Prostate gland (tissue), 2 donors: Measurements from ENCODE around the gene SMOC1. TPM values are rescaled to one million over a fixed set of nuclear protein-coding genes. Genes with fewer than 3 reads are reported as not detected.

Experiments used
- DNase-seq: peaks from one replicate; pipeline ENCODE4 v3.0.0-alpha.2; 2019; ENCODE audit warnings: low spot score
- H3K27ac ChIP-seq, 2 donors: fragments of 200-600 bp; sonication (generic); 2 replicates each; pipeline ENCODE4 v1.5.1; 2017 to 2019
- H3K27me3 ChIP-seq: fragments of 200-600 bp; sonication (generic); replicated peaks from 2 replicates; pipeline ENCODE4 v1.5.1; 2019; ENCODE audit not compliant: insufficient read depth
- H3K36me3 ChIP-seq, 2 donors: fragments of 200-600 bp; sonication (generic); 1 replicate in 1 of 2; 2 replicates in 1 of 2; pipeline versions ENCODE4 v1.5.1 to v1.8.1; 2017 to 2019
- H3K4me1 ChIP-seq: fragments of 200-600 bp; sonication (generic); replicated peaks from 2 replicates; pipeline ENCODE4 v1.5.1; 2019
- H3K4me3 ChIP-seq, 2 donors: fragments of 200-600 bp; sonication (generic); 2 replicates each; pipeline ENCODE4 v1.5.1; 2017 to 2019
- H3K9me3 ChIP-seq: fragments of 200-600 bp; sonication (generic); 2 replicates; pipeline ENCODE4 v1.5.1; 2017
- POLR2A ChIP-seq: fragments of 450-650 bp; IDR thresholded peaks from one replicate; pipeline ENCODE4 v1.6.1; 2016; ENCODE audit warnings: antibody characterized with exemption, mild to moderate bottlenecking
- POLR2AphosphoS5 ChIP-seq: sonication (generic); formaldehyde crosslinking; IDR thresholded peaks from one replicate; pipeline ENCODE4 v1.6.1; 2017; ENCODE audit warnings: antibody characterized with exemption
- WGBS: methylation state at CpG from one replicate; pipeline ENCODE4 v1.1.5; 2018; 5-methylcytosine and 5-hydroxymethylcytosine counted together
- intact Hi-C: fragments of 100-400 bp; cut with DNase I; formaldehyde crosslinking; loops from one replicate; pipeline ENCODE4 v1.14.2; 2022
- total RNA-seq, 2 donors: library from RNA; depleted of rRNA; stranded (reverse); fragments of >200 nt; gene quantifications; one replicate each; pipeline ENCODE4 v1.1.0, GENCODE V29; 2016
- TF ChIP-seq, protein P1 (sequence below), 4 experiments: fragments of 200-600 bp in 2 of 4; fragments of 450-650 bp in 2 of 4; sonication (generic) in 2 of 4; IDR thresholded peaks; 1 replicate in 3 of 4; 2 replicates in 1 of 4; pipeline ENCODE4 v1.5.1; 2016 to 2019; ENCODE audit warnings: antibody characterized with exemption in 4 of 4, mild to moderate bottlenecking in 2 of 4, moderate library complexity in 2 of 4

The SMOC1 gene
- total RNA-seq, 2 donors from 2014 or later = 3.7 to 187 TPM

DNA sequence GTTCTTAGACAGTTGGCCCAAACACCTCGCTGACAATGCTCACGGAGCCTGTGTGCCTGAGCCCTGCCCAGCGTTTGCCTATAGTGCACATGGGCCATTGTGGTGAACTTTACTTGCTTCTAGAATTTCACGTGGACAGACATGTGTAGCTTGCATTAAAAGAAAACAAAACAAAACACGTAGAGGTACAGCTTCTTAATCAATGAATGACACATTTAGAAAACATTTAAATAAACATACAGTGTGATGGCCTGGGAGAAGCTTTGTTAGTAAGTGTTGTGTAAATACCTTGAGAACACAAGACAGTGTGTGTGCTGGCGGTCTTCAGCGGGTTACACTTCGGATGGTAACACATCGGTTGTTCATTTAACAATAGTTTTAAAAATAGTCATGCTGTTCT lies 38.1 kb downstream of the SMOC1 start:
- Histone ChIP-seq H3K4me1 (no peaks in the 10 kb centered on the region), H3K36me3 (no peaks in the 10 kb centered on the region), H3K4me3 (no peak overlapping the region), H3K9me3 (no peaks in the 10 kb centered on the region), H3K27ac (no peak overlapping the region), H3K27me3 (peaks cover 2% of the 10 kb centered on the region)
- DNase-seq = no peak
- TF ChIP-seq, protein P1, sequence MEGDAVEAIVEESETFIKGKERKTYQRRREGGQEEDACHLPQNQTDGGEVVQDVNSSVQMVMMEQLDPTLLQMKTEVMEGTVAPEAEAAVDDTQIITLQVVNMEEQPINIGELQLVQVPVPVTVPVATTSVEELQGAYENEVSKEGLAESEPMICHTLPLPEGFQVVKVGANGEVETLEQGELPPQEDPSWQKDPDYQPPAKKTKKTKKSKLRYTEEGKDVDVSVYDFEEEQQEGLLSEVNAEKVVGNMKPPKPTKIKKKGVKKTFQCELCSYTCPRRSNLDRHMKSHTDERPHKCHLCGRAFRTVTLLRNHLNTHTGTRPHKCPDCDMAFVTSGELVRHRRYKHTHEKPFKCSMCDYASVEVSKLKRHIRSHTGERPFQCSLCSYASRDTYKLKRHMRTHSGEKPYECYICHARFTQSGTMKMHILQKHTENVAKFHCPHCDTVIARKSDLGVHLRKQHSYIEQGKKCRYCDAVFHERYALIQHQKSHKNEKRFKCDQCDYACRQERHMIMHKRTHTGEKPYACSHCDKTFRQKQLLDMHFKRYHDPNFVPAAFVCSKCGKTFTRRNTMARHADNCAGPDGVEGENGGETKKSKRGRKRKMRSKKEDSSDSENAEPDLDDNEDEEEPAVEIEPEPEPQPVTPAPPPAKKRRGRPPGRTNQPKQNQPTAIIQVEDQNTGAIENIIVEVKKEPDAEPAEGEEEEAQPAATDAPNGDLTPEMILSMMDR (IDR thresholded peaks at IDR 0.05) = no peak
- TF ChIP-seq POLR2A = no peak
- no peak for TF ChIP-seq POLR2AphosphoS5
- intact Hi-C loops = no loop called here
- WGBS = 65% methylated on average over 9 of the region's 9 CpGs

- no peaks in the 10 kb centered on the region for H3K36me3 ChIP-seq
- no peak overlapping the region for H3K4me3 ChIP-seq
- no peaks in the 10 kb centered on the region for H3K9me3 ChIP-seq
- no peak for DNase-seq
- intact Hi-C loops = no loop called here
- H3K4me1 ChIP-seq = no peaks in the 10 kb centered on the region
- H3K27me3 ChIP-seq = peaks cover 2% of the 10 kb centered on the region
- WGBS = 56% methylated on average over 1 of the region's 1 CpG
- no peak for TF ChIP-seq POLR2A
- TF ChIP-seq, protein P1 (IDR thresholded peaks at IDR 0.05) = no peak
- no peak for TF ChIP-seq POLR2AphosphoS5
- no peak overlapping the region for H3K27ac ChIP-seq
Observed at GRCh38 chr14:69919815-69920214, 40.6 kb downstream of the SMOC1 start.

- Histone ChIP-seq H3K9me3 (no peaks in the 10 kb centered on the region), H3K36me3 (no peaks in the 10 kb centered on the region), H3K4me3 (no peak overlapping the region), H3K4me1 (no peaks in the 10 kb centered on the region), H3K27ac (peak overlapping the region in 1 of 2 donors; percentile 38), H3K27me3 (no peaks in the 10 kb centered on the region)
- 87% methylated on average over 9 of the region's 9 CpGs for WGBS
- no peak for DNase-seq
- TF ChIP-seq POLR2AphosphoS5 = no peak
- TF ChIP-seq, protein P1 (IDR thresholded peaks at IDR 0.05) = no peak
- no peak for TF ChIP-seq POLR2A
- intact Hi-C loops = no loop called here
Observed at GRCh38 chr14:69921052-69921451, 41.8 kb downstream of the SMOC1 start.

- intact Hi-C loops = no loop called here
- H3K4me3 ChIP-seq = no peak overlapping the region
- WGBS = 24% methylated on average over 6 of the region's 6 CpGs
- H3K27ac ChIP-seq = peak overlapping the region; percentile 38 to 47
- no peaks in the 10 kb centered on the region for H3K9me3 ChIP-seq
- no peaks in the 10 kb centered on the region for H3K36me3 ChIP-seq
- H3K27me3 ChIP-seq = no peaks in the 10 kb centered on the region
- TF ChIP-seq POLR2AphosphoS5 = peak; percentile 74
- no peak for TF ChIP-seq POLR2A
- peak; percentile 13 for DNase-seq
- H3K4me1 ChIP-seq = no peaks in the 10 kb centered on the region
Observed at GRCh38 chr14:69922198-69922597, 43.0 kb downstream of the SMOC1 start.

DNA sequence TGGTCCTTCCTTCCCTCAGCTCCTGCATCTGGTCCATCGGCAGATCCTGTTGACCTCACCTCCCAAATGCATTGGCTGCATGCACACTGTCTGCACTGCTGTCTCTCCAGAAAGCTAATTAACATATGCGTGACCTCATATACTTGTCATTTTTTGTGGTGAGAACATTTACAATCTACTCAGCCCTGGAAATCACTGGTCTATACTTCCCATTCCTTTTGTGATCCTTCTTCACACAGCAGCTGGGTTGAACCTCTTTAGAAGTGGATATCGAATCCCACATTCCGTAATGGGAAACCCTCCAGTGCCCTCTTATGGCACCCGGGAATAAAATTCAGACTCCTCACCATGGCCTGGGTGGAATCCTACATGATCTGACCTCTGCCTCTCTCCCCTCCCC lies 45.0 kb downstream of the SMOC1 start:
- Histone ChIP-seq H3K4me3 (no peak overlapping the region), H3K4me1 (no peaks in the 10 kb centered on the region), H3K27ac (no peak overlapping the region), H3K9me3 (no peaks in the 10 kb centered on the region), H3K27me3 (no peaks in the 10 kb centered on the region), H3K36me3 (no peaks in the 10 kb centered on the region)
- TF ChIP-seq POLR2A (no peak), POLR2AphosphoS5 (no peak)
- TF ChIP-seq, protein P1 (IDR thresholded peaks at IDR 0.05) = no peak
- no peak for DNase-seq
- intact Hi-C loops = no loop called here
- 82% methylated on average over 5 of the region's 5 CpGs for WGBS
